H1 (cell line): Measurements from ENCODE around the gene NEK11.

Source experiments
- BCL11A ChIP-seq, 2 experiments: IDR thresholded peaks; one replicate each; pipeline ENCODE4 v1.6.1; 2011; ENCODE audit warnings: low read depth in 2 of 2, low read length in 2 of 2, mild to moderate bottlenecking in 2 of 2
- TF ChIP-seq, protein P1 (sequence below), 3 experiments: IDR thresholded peaks; 1 replicate in 2 of 3; 2 replicates in 1 of 3; pipeline versions ENCODE4 v1.5.1 to v1.6.1; 2011; ENCODE audit warnings: low read length in 3 of 3, mild to moderate bottlenecking in 3 of 3, inconsistent platforms in 2 of 3, low read depth in 1 of 3, moderate library complexity in 1 of 3; ENCODE audit not compliant: insufficient read depth in 1 of 3; ENCODE audit errors: control extremely low read depth in 1 of 3

GRCh38 chr3:131371688-131372066 lies 345.0 kb downstream of the NEK11 start:
- TF ChIP-seq, protein P1, sequence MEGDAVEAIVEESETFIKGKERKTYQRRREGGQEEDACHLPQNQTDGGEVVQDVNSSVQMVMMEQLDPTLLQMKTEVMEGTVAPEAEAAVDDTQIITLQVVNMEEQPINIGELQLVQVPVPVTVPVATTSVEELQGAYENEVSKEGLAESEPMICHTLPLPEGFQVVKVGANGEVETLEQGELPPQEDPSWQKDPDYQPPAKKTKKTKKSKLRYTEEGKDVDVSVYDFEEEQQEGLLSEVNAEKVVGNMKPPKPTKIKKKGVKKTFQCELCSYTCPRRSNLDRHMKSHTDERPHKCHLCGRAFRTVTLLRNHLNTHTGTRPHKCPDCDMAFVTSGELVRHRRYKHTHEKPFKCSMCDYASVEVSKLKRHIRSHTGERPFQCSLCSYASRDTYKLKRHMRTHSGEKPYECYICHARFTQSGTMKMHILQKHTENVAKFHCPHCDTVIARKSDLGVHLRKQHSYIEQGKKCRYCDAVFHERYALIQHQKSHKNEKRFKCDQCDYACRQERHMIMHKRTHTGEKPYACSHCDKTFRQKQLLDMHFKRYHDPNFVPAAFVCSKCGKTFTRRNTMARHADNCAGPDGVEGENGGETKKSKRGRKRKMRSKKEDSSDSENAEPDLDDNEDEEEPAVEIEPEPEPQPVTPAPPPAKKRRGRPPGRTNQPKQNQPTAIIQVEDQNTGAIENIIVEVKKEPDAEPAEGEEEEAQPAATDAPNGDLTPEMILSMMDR (IDR thresholded peaks at IDR 0.05; ENCODE audit: control extremely low read depth in 1 of 3, insufficient read depth in 1 of 3, low read depth in 1 of 3, low read length in 3 of 3), result no peak
- no peak for TF ChIP-seq BCL11A (IDR thresholded peaks at IDR 0.05; ENCODE audit: low read depth in 2 of 2, low read length in 2 of 2)
